K562 (cell line): ENCODE results near the gene COMTD1. TPM values are rescaled to one million over a fixed set of nuclear protein-coding genes. Genes with fewer than 3 reads are reported as not detected.

Source experiments
- ATAC-seq: fragments of 200-7000 bp; cut with Tn5 transposase; 3 replicates; pipeline ENCODE4 v1.9.1; 2020; ENCODE audit warnings: moderate library complexity
- BruUV-seq: library from RNA; stranded (reverse); fragments of 400-500 nt; replicated peaks from 2 replicates; lab custom pipeline; 2021; lab: Mats Ljungman, UMichigan
- CTCF ChIA-PET: fragments of 300-600 bp; formaldehyde crosslinking; extraction: SDS; loops from one replicate; lab custom pipeline; 2021; ENCODE audit warnings: low intra/inter-chr PET ratio; lab: Yijun Ruan, JAX
- POLR2A ChIA-PET: fragments of 300-600, 350-650 bp; sonication (Branson Sonifier 250); formaldehyde crosslinking; extraction: SDS; loops from one replicate; lab custom pipeline; 2021; ENCODE audit warnings: antibody characterized with exemption, inconsistent platforms; lab: Yijun Ruan, JAX
- DNase-seq, 4 experiments: peaks; one replicate each; pipeline versions ENCODE4 v3.0.0 to v3.0.0-alpha.2; 2011 to 2018; ENCODE audit warnings: low spot score in 3 of 4, mixed read lengths in 3 of 4; ENCODE audit errors: extremely low read depth in 1 of 4
- FAIRE-seq: peaks from 2 replicates; lab custom pipeline; 2011; peaks lifted over from hg19 to GRCh38; lab: Jason Lieb, UNC
- H2AFZ ChIP-seq: 2 replicates; pipeline ENCODE4 v1.6.0; 2011; ENCODE audit warnings: low read depth, low read length, control low read depth, inconsistent platforms
- H3K27ac ChIP-seq: fragments of 200-600 bp; 3 replicates; pipeline ENCODE4 v1.8.0; 2011; ENCODE audit warnings: low read depth, mild to moderate bottlenecking, control low read depth, inconsistent platforms, low read length, moderate library complexity, mixed read lengths; ENCODE audit errors: extremely low read depth
- H3K27me3 ChIP-seq, 2 experiments: fragments of 300-600 bp in 1 of 2; 2 replicates in 1 of 2; 3 replicates in 1 of 2; pipeline versions ENCODE4 v1.6.0 to v1.8.0; 2011; ENCODE audit warnings: inconsistent platforms in 2 of 2, low read length in 2 of 2, mild to moderate bottlenecking in 1 of 2, mixed read lengths in 1 of 2, moderate library complexity in 1 of 2; ENCODE audit not compliant: control insufficient read depth in 2 of 2, insufficient read depth in 2 of 2
- H3K36me3 ChIP-seq: fragments of 300-600 bp; 3 replicates; pipeline ENCODE4 v1.8.0; 2011; ENCODE audit warnings: mild to moderate bottlenecking, low read length, inconsistent platforms; ENCODE audit not compliant: control insufficient read depth, insufficient read depth
- H3K4me1 ChIP-seq, 2 experiments: fragments of 200-600 bp in 1 of 2; replicated peaks in 1 of 2; 2 replicates in 1 of 2; 3 replicates in 1 of 2; pipeline versions ENCODE4 v1.5.1 to v1.8.0; 2011; ENCODE audit warnings: inconsistent platforms in 2 of 2, low read length in 2 of 2, mild to moderate bottlenecking in 1 of 2, mixed read lengths in 1 of 2, moderate library complexity in 1 of 2; ENCODE audit not compliant: control insufficient read depth in 2 of 2, insufficient read depth in 2 of 2
- H3K4me2 ChIP-seq: 2 replicates; pipeline ENCODE4 v1.6.1; 2011; ENCODE audit warnings: low read length, control low read depth, inconsistent platforms, mixed read lengths; ENCODE audit not compliant: insufficient read depth
- H3K4me3 ChIP-seq: fragments of 200-600 bp; sonication (generic), shearing (Covaris generic); 2 replicates; pipeline ENCODE4 v1.5.1; 2016; ENCODE audit warnings: control low read depth, inconsistent platforms
- H3K79me2 ChIP-seq: fragments of 200-600 bp; 3 replicates; pipeline ENCODE4 v1.8.0; 2011; ENCODE audit warnings: low read length, inconsistent platforms; ENCODE audit not compliant: control insufficient read depth, insufficient read depth
- H3K9ac ChIP-seq, 2 experiments: 2 replicates each; pipeline versions ENCODE4 v1.6.0 to v1.6.1; 2011; ENCODE audit warnings: low read depth in 2 of 2, low read length in 2 of 2, control low read depth in 1 of 2, inconsistent platforms in 1 of 2, mild to moderate bottlenecking in 1 of 2, mixed read lengths in 1 of 2; ENCODE audit not compliant: insufficient read depth in 1 of 2
- H3K9me1 ChIP-seq: one replicate; pipeline ENCODE4 v1.6.0; 2011; ENCODE audit warnings: inconsistent platforms, mild to moderate bottlenecking, low read length, moderate library complexity; ENCODE audit not compliant: control insufficient read depth, insufficient read depth
- H3K9me3 ChIP-seq: replicated peaks from 2 replicates; pipeline ENCODE4 v1.5.1; 2011; ENCODE audit warnings: low read depth, low read length, inconsistent platforms; ENCODE audit not compliant: control insufficient read depth, insufficient read depth
- H4K20me1 ChIP-seq: replicated peaks from 2 replicates; pipeline ENCODE4 v1.6.1; 2011; ENCODE audit warnings: low read length, inconsistent platforms, mixed read lengths; ENCODE audit not compliant: control insufficient read depth, insufficient read depth
- CHD7 ChIP-seq: fragments of 200-600 bp; sonication (generic); IDR thresholded peaks from one replicate; pipeline ENCODE4 v1.6.1; 2012; ENCODE audit warnings: mild to moderate bottlenecking, low read depth, low read length, inconsistent platforms
- KHSRP ChIP-seq: fragments of 450-650 bp; IDR thresholded peaks from 2 replicates; pipeline ENCODE4 v1.6.1; 2017
- MEIS2 ChIP-seq: fragments of 450-650 bp; IDR thresholded peaks from 2 replicates; pipeline ENCODE4 v1.6.1; 2014; ENCODE audit warnings: mild to moderate bottlenecking; ENCODE audit not compliant: partially characterized antibody
- PRMT5 ChIP-seq: sonication (generic); formaldehyde crosslinking; IDR thresholded peaks from 2 replicates; pipeline ENCODE4 v1.5.0; 2020; ENCODE audit warnings: missing genetic modification reagents
- RCOR1 ChIP-seq, 2 experiments: IDR thresholded peaks; 2 replicates each; pipeline ENCODE4 v1.6.1; 2012; ENCODE audit warnings: low read depth in 2 of 2, low read length in 2 of 2, borderline replicate concordance in 1 of 2, improper control_type of control experiment in 1 of 2
- SMC3 ChIP-seq: conservative IDR thresholded peaks from 2 replicates; pipeline ENCODE4 v1.6.1; 2011; ENCODE audit warnings: low read depth, low read length, improper control_type of control experiment; ENCODE audit not compliant: insufficient read depth
- USF1 ChIP-seq: sonication (generic); formaldehyde crosslinking; IDR thresholded peaks from 2 replicates; pipeline ENCODE4 v1.9.0; 2022; ENCODE audit warnings: mild to moderate bottlenecking, missing genetic modification reagents
- WGBS: fragments of 100-300 bp; shearing (Covaris generic); methylation state at CpG from one replicate; pipeline ENCODE4 v1.1.6; 2016; ENCODE audit warnings: low coverage, mixed read lengths; ENCODE audit not compliant: insufficient coverage; ENCODE audit errors: missing lambda C conversion rate; 5-methylcytosine and 5-hydroxymethylcytosine counted together
- in situ Hi-C: fragments of 300-500 bp; cut with MboI; formaldehyde crosslinking; loops from 4 replicates; pipeline ENCODE4 v1.15.0; 2018; ENCODE audit warnings: inconsistent platforms, mixed read lengths
- intact Hi-C: fragments of 100-400 bp; cut with micrococcal nuclease; formaldehyde crosslinking; loops from 2 replicates; pipeline ENCODE4 v1.14.2; 2022
- polyA plus RNA-seq, 8 experiments: library from polyadenylated mRNA; depleted of rRNA in 4 of 8; stranded (reverse) in 5 of 8; unstranded in 3 of 8; fragments of >200 nt; fragmentation: Nextera tagmentation in 2 of 8; fragmentation: Illumina TruSeq in 1 of 8; extraction: Ambion mirVana in 2 of 8; extraction: Trizol in 1 of 8; gene quantifications; 2 replicates each; pipeline versions ENCODE4 v1.2.1 to v1.2.3, GENCODE V29; 2011 to 2014; ENCODE audit warnings: inconsistent platforms in 1 of 8, missing spikeins in 1 of 8
- total RNA-seq, 7 experiments: library from RNA; depleted of rRNA in 6 of 7; stranded (reverse); fragments of >200 nt in 6 of 7; fragmentation: Illumina TruSeq in 2 of 7; extraction: Trizol in 2 of 7; gene quantifications; 2 replicates each; pipeline versions ENCODE4 v1.2.1 to v1.2.3, GENCODE V29; 2011 to 2021; ENCODE audit warnings: low replicate concordance in 1 of 7

The COMTD1 gene
- total and polyA plus RNA-seq, 9 of the 15 experiments (the other 6 are each of a cell fraction or from before 2014, with no cell fraction given), result 0.41 to 112 (median 13.7) TPM

GRCh38 chr10:75230600-75231038, 5.1 kb downstream of the COMTD1 start:
- H3K27me3 ChIP-seq, result no peaks in the 10 kb centered on the region
- intact Hi-C loops, result loop anchor here (1.0 to 10.0 kb wide), 4 partner anchors 42 to 963 kb away; partner anchors contain the start of gene KAT6B
- BruUV-seq, result no TSS peak
- no peaks in the 10 kb centered on the region for H3K9me3 ChIP-seq
- peaks cover 77% of the 10 kb centered on the region for H3K36me3 ChIP-seq
- no peak overlapping the region for H3K4me2 ChIP-seq
- WGBS, result 5% methylated on average over 4 of the region's 5 CpGs
- H4K20me1 ChIP-seq, result peaks cover 20% of the 10 kb centered on the region
- H3K9me1 ChIP-seq, result no peaks in the 10 kb centered on the region
- in situ Hi-C loops, result loop anchor here (10.0 kb wide), 1 partner anchor 986 kb away; no protein-coding TSS in a partner anchor
- peak; percentile 49 for ATAC-seq
- CTCF ChIA-PET, result interaction anchor here (0.6 to 3.7 kb wide), 7 partner anchors 15 to 1129 kb away, joined by 3 to 38 read pairs (median 3); no protein-coding TSS in a partner anchor
- H3K27ac ChIP-seq, result no peak overlapping the region
- peak; percentile 76 to 94 (median 82) for DNase-seq
- peaks cover 71% of the 10 kb centered on the region for H3K79me2 ChIP-seq
- H3K9ac ChIP-seq, result no peak overlapping the region
- H3K4me1 ChIP-seq, result peaks cover 10 to 24% of the 10 kb centered on the region in 2 experiments
- no peak overlapping the region for H2AFZ ChIP-seq
- POLR2A ChIA-PET, result interaction anchor here (0.6 to 3.4 kb wide), 12 partner anchors 8 to 93 kb away, joined by 3 to 20 read pairs (median 4); partner anchors contain the start of gene VDAC2
- H3K4me3 ChIP-seq, result no peak overlapping the region
- peak; percentile 95 for FAIRE-seq
- TF ChIP-seq PRMT5 (CRISPR knock-in tag) (no peak), KHSRP (no peak), CHD7 (no peak), USF1 (peak; percentile 83), RCOR1 (IDR thresholded peaks at IDR 0.05; ENCODE audit: borderline replicate concordance in 1 of 2, low read depth in 2 of 2, low read length in 2 of 2) (peak in 1 of 2 experiments; percentile 74; a peak in 1 of 4 replicates), MEIS2 (peak; percentile 82), SMC3 (peak; percentile 78)
